ENCODE measurements around the gene FAM168A. TPM values are rescaled to one million over a fixed set of nuclear protein-coding genes. Genes with fewer than 3 reads are reported as not detected.

FAM168A gene
- total RNA-seq, 2 experiments from 2014 or later: 11.6 to 11.7 TPM

GRCh38 chr11:73566977-73567755, 30.7 kb downstream of the FAM168A start:
- CTCF ChIA-PET: interaction anchor here (0.8 kb wide), 1 partner anchor 179 kb away, joined by 3 read pairs; no protein-coding TSS in a partner anchor
- POLR2A ChIA-PET: no interaction called here

DNA sequence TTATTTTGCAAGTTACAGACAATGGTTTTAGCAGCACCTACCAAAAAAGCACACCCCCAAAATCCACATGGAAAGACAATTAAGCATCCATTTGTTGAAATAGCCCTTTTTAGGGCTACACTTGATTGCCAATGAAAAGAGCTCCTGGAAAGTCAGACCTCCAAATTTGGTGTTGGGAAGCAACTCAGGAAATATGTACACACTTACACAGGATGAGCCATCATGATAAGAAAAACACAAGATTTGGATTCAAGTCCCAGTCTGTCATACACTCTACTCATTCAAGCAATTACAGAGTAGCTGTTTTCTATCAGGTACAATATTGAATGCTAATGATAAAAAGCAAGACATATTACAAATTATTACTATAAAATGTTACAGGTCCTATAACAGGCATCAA, 31.5 kb downstream of the FAM168A start:
- CTCF ChIA-PET: no interaction called here

DNA sequence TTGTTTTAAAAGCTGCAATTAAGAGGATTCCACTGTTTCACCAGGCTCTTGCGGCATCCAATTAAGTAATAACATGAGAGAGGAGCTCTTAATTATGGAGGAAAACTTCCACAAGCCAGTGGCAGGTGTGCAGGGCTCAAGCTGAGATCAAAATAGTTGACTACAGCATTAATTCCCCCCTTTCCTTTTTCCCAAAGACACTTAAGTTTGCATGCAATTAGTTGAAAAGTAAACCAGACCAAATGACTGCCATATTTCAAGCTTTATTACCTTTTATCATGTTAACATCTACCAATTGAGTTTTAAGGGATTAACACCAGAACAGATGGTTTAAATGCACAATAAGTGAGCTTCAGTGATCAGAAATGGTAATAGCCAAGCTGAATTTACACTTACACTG, 32.1 kb downstream of the FAM168A start:
- POLR2A ChIA-PET: no interaction called here

More for the DNA sequence above, 31.5 kb downstream of the FAM168A start:
- POLR2A ChIA-PET: no interaction called here

GRCh38 chr11:73564903-73565302, 33.0 kb downstream of the FAM168A start:
- CTCF ChIA-PET: interaction anchor here (1.2 kb wide), 1 partner anchor 84 kb away, joined by 3 read pairs; no protein-coding TSS in a partner anchor
- POLR2A ChIA-PET: interaction anchor here (0.7 kb wide), 1 partner anchor 26 kb away, joined by 4 read pairs; no protein-coding TSS in a partner anchor

More for the DNA sequence above, 32.1 kb downstream of the FAM168A start:
- CTCF ChIA-PET: no interaction called here

DNA sequence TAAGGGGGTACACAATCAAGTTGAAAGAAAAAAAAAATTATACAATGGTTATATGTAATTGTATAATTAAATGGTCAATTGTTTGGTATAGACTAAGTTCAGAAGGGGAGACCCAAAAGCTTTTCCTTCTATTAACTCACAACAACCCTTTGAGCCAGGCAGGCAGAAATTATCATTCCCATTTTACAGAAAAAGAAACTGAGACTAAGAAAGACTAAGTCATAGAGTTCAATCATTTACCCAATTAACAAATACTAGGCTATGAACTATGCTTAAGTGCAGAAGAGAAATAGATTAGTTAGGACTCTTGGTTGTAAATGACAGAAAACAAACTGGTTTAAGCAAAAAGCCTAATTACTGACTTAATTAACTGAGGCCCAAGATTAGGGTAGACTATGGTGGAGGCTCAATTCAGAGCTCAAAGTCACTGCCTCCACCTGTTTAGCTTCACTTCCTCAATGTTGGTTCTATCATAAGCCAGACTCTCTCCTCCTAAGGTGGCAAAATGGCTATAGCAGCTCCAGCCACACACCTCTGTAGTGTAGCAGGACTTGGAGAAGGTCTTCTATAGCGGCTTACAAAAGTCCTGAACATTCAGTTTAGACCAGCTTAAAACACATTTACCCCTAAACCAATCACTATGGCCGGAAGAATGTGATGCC, 34.2 kb downstream of the FAM168A start:
- ChIA-PET CTCF (no interaction called here), POLR2A (no interaction called here)

GRCh38 chr11:73559743-73560142, 38.2 kb downstream of the FAM168A start:
- CTCF ChIA-PET: no interaction called here
- POLR2A ChIA-PET: no interaction called here

- ChIA-PET CTCF (interaction anchor here (0.7 kb wide), 1 partner anchor 30 kb away, joined by 3 read pairs; no protein-coding TSS in a partner anchor), POLR2A (no interaction called here)
These were observed 40.9 kb downstream of the FAM168A start for GRCh38 chr11:73556966-73557365.

DNA sequence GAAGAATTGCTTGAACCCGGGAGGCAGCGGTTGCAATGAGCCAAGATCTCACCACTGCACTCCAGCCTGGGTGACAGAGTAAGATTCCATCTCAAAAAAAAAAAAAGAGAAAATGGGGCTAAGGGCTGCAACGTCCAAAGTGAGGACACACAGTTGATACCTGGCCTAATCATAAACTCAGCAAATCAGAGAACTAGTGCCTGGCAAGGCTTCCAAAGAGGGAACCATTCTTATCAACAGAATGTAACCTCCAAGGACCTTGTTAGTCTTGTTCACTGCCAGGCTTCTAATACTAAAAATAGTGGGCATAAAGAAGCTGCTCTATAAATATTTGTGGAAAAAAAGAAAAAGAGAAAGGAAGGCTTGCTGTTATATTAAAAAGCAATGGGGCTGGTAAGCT, 42.3 kb downstream of the FAM168A start:
- ChIA-PET POLR2A (interaction anchor here (0.7 kb wide), 1 partner anchor 1552 kb away, joined by 5 read pairs; no protein-coding TSS in a partner anchor), CTCF (no interaction called here)

DNA sequence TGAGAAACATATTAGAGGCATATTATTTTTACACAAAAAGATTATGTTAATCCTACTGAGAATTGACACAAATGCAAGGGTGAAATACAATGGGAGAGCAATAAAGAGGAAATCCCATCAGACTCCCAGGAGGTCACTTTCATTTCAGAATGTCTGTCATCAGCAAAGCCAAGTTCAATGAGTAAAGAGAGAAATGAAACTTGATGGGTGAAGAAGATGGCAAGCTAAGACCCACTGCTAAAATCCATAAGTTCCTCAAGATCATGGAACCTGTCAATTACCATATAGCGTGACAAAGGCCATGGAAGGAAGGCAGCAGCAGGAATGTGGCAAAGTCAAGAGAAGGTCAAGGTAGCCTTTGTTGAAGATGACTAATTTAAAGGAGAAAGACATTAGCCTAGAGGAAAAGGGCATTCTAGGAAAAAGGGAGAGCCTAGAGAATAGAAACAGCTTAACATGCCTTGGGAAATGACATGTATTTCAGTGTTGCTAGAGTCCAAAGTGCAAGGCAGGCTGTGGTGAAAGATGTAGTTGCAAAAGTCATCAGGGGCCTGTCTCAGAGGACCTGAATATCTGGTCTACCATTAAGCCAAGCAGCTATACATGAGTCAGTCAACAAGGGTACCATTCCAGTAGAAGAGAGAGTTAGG, 43.1 kb downstream of the FAM168A start:
- CTCF ChIA-PET: no interaction called here

DNA sequence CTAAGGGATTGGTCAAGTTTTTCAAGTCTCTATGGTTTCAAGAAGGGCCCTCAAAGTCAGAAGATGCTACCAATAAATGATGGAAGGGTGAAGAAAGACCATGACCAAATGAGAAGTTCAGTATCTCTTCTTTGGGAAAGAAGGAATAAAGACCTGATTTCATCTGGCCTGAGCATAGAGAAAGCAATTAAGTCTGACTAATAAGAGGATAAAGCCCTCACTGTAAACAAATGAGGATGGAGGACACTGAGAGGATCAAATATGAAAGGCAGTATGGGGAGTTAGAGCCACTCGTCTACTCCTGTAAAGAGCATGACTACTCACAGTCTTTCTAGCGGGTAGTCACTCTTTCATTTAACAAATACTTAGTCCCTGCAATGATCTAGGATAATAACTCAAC, 44.6 kb downstream of the FAM168A start:
- ChIA-PET POLR2A (no interaction called here), CTCF (no interaction called here)

More for the DNA sequence above, 43.1 kb downstream of the FAM168A start:
- POLR2A ChIA-PET: interaction anchor here (0.7 kb wide), 1 partner anchor 1552 kb away, joined by 5 read pairs; no protein-coding TSS in a partner anchor

GRCh38 chr11:73551677-73552076, 46.2 kb downstream of the FAM168A start:
- CTCF ChIA-PET: interaction anchor here (0.6 to 0.8 kb wide), 2 partner anchors 17 to 200 kb away, joined by 3 read pairs; no protein-coding TSS in a partner anchor
- POLR2A ChIA-PET: no interaction called here

GRCh38 chr11:73549376-73549775, 48.5 kb downstream of the FAM168A start:
- POLR2A ChIA-PET: no interaction called here
- CTCF ChIA-PET: no interaction called here

GRCh38 chr11:73547706-73548595, 50.0 kb downstream of the FAM168A start:
- ChIA-PET POLR2A (no interaction called here), CTCF (no interaction called here)

DNA sequence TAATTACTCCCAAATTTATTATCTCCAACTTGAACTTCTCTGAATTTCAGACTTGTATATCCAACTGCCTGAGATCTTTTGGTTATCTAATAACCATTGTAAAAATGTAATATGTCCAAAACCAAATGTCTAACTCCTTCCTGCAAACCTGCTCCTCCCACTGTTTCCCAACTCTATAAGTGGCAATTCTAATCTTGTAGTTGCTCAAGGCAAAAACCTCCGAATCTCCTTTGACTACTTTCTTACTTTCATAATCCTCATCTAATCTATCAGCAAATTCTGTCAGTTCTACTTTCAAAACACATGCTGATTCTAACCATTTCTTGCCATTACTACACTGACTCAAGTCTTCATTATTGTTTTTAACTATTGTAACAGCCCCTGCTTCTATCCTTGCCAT, 55.7 kb downstream of the FAM168A start:
- CTCF ChIA-PET: no interaction called here

GRCh38 chr11:73539506-73540084, 58.3 kb downstream of the FAM168A start:
- POLR2A ChIA-PET: no interaction called here

More for the DNA sequence above, 55.7 kb downstream of the FAM168A start:
- POLR2A ChIA-PET: interaction anchor here (0.6 kb wide), 1 partner anchor 47 kb away, joined by 5 read pairs; no protein-coding TSS in a partner anchor

DNA sequence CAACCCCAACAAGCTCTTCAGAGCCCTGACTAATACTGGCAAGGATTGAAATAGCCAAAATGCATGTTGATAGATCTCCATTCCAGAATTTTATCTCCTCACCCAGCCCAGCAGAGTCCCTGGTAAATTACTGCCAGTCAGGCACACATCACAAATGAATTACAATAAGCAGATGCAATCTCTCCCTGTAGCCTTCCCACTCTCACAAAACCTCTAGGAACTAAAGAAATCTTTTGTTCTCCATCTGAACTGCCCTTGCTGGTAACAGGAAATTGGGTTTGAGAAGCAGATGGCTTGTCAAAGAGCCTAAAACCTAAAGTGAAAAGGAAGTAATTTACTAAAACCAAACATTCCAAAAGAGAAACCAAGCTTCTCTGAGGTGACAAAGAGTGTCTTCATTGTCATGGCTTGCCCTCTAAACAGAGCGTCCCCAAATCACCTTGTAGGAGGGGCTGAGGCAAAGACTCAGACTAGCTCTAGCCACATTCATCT, 59.5 kb downstream of the FAM168A start:
- ChIA-PET POLR2A (no interaction called here), CTCF (no interaction called here)

More at GRCh38 chr11:73539506-73540084, 58.3 kb downstream of the FAM168A start:
- CTCF ChIA-PET: no interaction called here

DNA sequence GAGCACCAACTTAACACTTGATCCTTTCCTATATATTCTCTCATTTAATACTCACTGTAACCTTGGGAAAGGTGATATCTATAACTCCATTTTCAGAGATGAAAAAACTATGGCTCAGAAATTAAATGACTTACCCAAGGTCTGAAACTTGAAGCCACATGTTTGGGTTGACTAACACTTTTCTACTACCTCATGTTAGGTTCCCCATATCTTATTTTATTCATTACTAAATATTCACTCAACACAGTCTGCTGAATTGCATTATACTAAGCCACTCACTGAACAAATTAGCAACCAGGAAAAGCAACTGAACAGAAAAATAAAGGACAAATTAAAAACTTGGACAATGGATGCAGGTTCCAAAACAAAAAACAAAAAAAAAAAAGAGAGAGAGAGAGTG, 59.9 kb downstream of the FAM168A start:
- ChIA-PET CTCF (no interaction called here), POLR2A (no interaction called here)

DNA sequence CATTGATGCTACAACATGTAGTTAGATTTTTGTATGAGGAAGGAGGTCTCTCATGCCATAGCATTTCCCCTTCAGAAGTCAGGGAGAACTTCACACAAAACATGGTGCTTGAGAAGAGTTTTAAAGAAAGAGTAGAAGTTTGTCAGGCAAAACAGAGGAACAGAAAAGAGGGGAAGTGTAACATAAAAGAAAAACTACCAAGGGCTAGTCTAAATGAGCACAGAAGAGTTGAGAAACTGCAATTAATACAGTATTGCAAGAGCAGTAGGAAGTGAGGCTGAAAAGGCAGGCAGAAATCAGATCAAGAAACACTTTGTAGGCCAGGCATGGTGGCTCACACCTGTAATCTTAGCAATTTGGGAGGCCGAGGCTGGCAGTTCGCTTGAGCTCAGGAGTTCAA, 61.0 kb downstream of the FAM168A start:
- CTCF ChIA-PET: no interaction called here
- POLR2A ChIA-PET: no interaction called here

DNA sequence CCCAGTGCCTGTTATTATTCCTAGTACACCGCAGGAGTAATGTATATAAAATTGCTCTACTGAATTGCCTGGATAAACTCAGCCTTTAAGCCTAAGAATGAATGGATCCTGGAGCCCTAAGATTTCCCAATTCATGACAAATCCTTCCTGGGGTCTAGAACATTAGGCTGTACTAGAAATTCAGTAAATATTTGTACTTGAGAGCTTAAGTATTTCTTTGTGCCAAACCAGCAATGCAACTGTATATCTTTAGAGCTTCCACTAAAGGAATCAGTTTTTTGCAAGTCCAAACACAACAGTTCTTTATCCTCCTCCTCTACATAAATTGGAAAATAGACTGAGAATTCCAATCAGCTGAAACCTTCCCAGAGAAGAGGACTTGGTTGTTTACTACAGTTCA, 65.6 kb downstream of the FAM168A start:
- POLR2A ChIA-PET: no interaction called here

More for the DNA sequence above, 65.6 kb downstream of the FAM168A start:
- CTCF ChIA-PET: interaction anchor here (0.6 kb wide), 1 partner anchor 195 kb away, joined by 3 read pairs; no protein-coding TSS in a partner anchor

Data from activated CD8-positive, alpha-beta memory T cell treated with anti-CD3 and anti-CD28 coated beads for 36 hours (primary cell).